Omental fat pad (tissue), 4 donors: ENCODE data around the gene ARHGAP26. TPM values are rescaled to one million over a fixed set of nuclear protein-coding genes. Genes with fewer than 3 reads are reported as not detected.

Experiments
- ATAC-seq: fragments of 150-250 bp; one replicate; pipeline ENCODE4 v1.9.1; 2016; ENCODE audit warnings: mild to moderate bottlenecking, moderate library complexity; ENCODE audit not compliant: low FRiP score
- DNase-seq: peaks from one replicate; pipeline ENCODE4 v3.0.0-alpha.2; 2019; ENCODE audit warnings: low spot score
- CTCF ChIP-seq, 3 donors: fragments of 450-650 bp; IDR thresholded peaks; one replicate each; pipeline ENCODE4 v1.5.1; 2016 to 2017; ENCODE audit warnings: antibody characterized with exemption in 3 of 3, mild to moderate bottlenecking in 3 of 3, moderate library complexity in 2 of 3
- total RNA-seq, 4 donors: library from RNA; depleted of rRNA; stranded (reverse); fragments of >200 nt; gene quantifications; one replicate each; pipeline ENCODE4 v1.1.0, GENCODE V29; 2016

ARHGAP26 gene
- total RNA-seq, 4 donors from 2014 or later: 40.4 to 134 (median 63.6) TPM

- ATAC-seq: no peak
These were observed 456.2 kb downstream of the ARHGAP26 start for GRCh38 chr5:143226361-143226760.

GRCh38 chr5:143226872-143227271, 456.7 kb downstream of the ARHGAP26 start:
- TF ChIP-seq CTCF (IDR thresholded peaks at IDR 0.05): no peak
- DNase-seq: no peak
- no peak for ATAC-seq

More at GRCh38 chr5:143226361-143226760, 456.2 kb downstream of the ARHGAP26 start:
- DNase-seq: no peak
- no peak for TF ChIP-seq CTCF (IDR thresholded peaks at IDR 0.05)

- ATAC-seq (no peak), DNase-seq (no peak)
- no peak for TF ChIP-seq CTCF (IDR thresholded peaks at IDR 0.05)
These were observed 457.1 kb downstream of the ARHGAP26 start for GRCh38 chr5:143227301-143227700.

GRCh38 chr5:143228597-143229293, 458.6 kb downstream of the ARHGAP26 start:
- TF ChIP-seq CTCF (IDR thresholded peaks at IDR 0.05): no peak
- ATAC-seq (no peak), DNase-seq (no peak)

- no peak for TF ChIP-seq CTCF (IDR thresholded peaks at IDR 0.05)
- DNase-seq (no peak), ATAC-seq (no peak)
These were observed 459.3 kb downstream of the ARHGAP26 start for GRCh38 chr5:143229426-143229895.

- TF ChIP-seq CTCF (IDR thresholded peaks at IDR 0.05): no peak
- DNase-seq: no peak
- no peak for ATAC-seq
These were observed 459.9 kb downstream of the ARHGAP26 start for GRCh38 chr5:143229896-143230675.
